ENCODE results near the gene TFDP2.
"Not testable (repeated sequence)": the region's sequence is repeated elsewhere in the genome, so short reads cannot be mapped to it uniquely, and the experiment has no call there.

TFDP2 gene

DNA sequence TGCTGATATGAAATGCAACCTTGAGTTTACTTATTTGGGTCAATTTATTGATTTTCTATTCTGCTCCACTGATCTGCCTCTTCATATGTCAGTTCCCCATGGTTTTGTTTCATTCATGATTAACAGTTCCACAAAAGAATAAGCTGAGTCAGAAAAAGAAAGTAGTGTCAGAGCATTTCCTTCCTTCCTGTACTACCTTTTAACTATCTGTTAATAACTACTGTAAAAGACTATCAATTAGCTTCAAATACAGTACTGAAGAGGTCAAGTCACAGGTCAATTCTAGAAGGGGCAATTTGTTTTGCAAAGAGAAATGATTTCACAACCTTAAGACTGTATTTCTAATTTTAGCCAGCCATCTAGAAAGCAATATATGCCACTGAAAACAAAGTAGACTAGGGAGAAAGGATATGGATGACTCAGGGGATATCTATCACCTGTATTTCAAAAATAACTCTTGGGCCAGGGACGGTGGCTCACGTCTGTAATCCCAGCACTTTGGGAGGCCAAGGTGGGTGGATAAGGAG lies 129.5 kb downstream of the TFDP2 start:
- DNase-seq (ENCODE audit: low spot score), result no peak

DNA sequence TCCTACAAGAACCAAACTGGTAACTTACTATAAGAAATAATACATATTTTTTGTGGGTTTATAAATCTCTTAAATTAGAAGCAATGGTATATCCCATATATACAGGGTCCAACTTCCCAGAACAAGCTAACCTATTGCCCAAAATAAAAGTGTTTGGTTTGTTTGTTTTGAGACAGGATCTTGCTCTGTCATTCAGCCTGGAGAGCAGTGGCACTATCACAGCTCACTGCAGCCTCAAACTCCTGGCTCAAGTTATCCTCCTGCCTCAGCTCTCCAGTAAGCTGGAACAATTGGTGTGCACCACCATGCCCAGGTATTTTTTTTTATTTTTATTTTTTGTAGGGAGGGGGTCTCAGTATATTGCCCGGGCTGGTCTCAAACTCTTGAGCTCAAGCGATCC lies 135.4 kb downstream of the TFDP2 start:
- no peak for DNase-seq (ENCODE audit: low spot score)

DNA sequence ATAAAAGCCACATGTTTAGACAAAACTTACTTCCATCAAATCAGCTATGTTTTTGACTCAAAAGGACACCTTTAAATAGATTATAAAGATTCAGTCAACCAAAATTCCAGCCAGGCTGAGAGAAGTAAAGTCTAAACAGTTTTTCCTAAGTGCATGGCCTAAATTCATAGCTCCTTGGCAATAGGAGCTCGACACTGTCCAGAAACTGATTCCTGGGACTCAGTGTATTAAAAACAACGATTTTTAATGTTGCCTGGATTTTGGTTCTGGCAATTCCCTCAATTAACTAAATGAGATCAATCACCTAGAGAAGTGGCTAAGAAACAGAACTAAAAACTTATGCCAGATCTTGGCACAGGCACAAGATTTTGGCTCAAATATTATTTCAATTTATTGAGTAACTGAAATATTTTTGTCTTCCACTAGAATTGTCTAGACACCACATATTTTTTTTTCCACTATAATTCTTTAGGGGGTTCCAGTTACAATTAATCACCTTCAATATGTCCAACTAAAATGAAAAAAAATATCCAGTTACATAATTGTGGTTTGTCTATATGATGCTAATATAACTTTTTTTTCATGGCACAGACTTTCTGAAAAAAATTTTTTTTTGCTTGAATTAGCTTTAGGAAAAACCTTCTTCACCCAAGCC lies 135.9 kb downstream of the TFDP2 start:
- DNase-seq (ENCODE audit: low spot score), result no peak

DNA sequence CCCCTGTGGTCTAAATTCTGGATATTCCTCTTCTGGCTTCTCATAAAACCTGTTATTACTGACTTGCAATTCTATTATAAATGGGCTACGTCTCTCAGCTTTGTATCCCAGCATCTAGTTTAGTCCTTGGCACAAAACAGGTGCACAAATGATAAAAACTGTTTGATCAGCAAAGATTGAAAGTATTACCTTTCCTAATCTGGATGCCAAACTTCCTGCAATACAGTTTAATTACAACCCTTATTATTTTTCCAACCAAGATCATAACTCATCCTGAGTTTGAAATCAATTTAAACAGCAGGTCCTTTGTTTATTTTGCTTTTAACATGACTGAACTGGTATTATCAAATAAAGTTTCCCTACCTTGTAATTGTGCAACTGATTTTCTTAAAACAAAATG lies 140.3 kb downstream of the TFDP2 start:
- DNase-seq (ENCODE audit: low spot score), result no peak

DNA sequence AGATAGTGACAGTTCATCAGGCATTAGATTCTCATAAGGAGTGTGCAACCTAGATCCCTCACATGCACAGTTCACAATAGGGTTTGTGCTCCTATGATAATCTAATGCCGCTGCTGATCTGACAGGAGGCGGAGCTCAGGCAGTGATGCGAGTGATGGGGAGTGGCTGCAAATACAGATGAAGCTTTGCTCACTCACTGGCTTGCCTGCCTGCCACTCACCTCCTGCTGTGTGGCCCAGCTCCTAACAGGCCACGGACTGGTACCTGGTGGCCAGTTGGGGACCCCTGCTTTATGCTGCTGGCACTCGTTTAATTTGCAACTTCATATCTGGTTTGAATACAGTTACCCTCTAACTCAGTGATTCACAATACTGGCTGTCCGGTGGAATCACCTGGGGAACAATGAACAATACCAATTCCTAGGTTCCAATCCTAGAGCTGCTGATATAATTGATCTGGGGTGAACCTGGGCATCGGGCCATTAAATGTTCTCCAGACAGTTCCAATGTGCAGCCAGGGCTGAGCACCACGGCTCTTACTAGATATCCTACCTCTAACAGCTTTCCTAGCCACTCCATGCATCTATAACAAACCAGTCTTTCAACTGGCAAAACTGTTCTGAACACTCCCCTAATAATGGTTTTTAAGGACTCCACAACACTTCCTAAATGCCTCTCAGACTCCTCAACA lies 141.5 kb downstream of the TFDP2 start:
- no peak for DNase-seq (ENCODE audit: low spot score)

DNA sequence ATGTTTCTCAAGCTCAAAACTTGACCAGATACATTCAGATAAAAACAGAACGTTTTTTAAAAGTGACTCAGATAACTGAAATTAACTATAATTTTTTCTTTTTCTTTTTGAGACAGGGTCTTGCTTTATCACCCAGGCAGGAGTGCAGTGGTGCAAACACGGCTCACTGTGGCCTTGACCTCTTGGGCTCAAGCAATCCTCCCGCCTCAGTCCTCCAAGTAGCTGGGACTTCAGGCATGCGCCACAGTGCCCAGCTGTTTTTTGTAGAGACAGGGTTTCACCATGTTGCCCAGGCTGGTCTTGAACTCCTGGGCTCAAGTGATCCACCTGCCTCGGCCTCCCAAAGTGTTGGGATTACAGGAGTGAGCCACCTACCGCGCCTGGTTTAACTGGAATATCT lies 144.4 kb downstream of the TFDP2 start:
- not testable (repeated sequence) for DNase-seq (ENCODE audit: low spot score)

DNA sequence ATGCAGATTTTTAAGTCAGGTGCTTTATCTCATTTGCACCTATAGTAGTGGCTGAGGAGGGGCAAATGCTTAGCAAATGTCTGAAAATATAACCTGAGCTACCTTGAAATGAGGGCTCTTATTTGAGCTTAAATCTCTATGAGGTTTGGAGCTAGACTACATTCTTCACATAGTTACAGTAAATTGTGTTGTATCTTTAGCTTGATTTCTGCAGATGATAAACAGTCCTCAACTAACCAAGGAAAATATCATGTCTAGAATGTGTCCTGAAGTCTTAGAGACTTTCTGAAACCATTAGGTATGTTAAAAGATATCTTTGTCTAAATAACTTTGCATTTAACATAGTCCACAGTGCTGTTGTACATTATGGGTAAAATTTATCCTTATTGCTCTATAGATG lies 145.3 kb downstream of the TFDP2 start:
- DNase-seq (ENCODE audit: low spot score), result no peak

DNA sequence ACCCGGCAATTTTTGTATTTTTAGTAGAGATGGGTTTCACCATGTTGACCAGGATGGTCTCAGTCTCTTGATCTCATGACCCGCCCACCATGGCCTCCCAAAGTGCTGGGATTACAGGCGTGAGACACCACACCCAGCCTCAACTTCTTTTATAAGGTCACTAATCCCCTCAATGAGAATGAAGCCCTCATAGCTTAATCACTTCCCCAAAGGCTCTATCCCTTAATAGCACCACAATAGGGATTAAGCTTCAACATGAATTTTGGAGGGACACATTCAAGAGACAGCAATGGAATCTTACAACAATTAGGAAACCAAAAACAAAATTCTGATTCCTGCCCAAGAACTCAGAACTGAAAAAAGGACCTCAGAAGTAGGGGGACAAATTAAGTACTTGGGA lies 146.1 kb downstream of the TFDP2 start:
- DNase-seq (ENCODE audit: low spot score), result no peak

DNA sequence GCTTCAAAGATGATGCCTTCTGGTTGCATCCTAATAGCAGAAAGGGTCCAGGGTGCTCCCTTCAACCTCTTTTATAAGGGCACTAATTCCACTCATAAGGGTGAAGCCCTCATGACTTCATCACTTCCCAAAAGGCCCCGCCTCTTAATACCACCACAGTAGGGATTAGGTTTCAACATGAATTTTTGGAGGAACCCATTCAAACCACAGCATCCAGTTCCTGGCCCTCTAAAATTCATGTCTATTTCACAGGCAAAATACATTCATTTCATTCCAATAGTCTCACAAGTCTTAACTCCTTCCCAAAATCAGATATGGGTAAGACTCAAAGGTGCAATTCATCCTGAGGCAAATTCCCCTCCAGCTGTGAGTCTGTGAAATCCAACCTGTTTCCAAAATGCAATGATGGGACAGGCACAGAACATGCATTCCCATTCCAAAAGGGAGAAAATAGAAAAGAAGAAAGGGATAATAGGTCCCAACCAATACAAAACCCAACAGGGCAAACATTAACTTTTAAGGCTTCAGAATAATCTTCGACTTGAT lies 148.9 kb downstream of the TFDP2 start:
- no peak for DNase-seq (ENCODE audit: low spot score)

DNA sequence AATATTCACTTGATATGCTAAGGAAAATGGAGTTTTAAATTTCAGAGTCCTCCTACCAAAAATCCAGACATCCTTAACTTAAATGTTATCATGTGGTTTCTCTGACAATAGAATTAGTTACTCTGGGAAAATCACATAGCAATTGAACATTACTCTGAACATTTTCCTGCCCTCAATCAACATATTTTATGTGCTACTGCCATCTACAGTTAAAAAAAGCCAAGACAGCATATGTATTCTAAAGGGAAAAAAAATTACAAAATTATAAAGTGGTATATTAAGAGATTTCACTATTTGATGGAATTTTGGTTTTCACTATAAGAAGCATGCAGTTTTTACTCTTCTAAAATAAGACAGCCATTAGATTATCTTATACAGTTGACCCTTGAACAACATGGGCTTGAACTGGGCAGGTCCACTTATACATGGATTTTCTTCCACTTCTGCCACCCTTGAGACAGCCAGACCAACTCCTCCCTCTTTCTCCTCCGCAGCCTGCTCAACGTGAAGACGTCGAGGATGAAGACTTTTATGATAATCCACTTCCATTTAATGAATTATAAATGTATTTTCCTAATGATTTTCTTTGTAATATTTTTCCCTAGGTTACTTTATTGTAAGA lies 150.6 kb downstream of the TFDP2 start:
- no peak for DNase-seq (ENCODE audit: low spot score)

DNA sequence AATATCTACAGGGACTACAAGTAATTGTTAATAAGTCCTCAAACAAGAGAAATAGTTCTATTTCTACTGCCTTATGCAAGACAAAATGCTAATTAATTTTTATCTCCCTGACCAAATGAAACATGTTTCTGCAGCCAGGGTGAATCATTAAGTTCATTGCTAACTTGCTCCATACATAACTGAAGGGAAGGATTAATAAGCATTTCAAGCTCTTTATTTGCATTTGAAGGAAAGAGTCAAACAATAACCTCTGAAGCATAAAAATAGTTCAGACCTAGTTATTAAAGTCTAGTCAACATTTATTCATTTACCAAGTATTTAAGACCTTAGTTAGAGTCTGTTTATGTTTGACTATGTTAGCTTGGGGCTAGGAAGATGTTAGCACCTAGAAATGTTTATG lies 152.9 kb downstream of the TFDP2 start:
- no peak for DNase-seq (ENCODE audit: low spot score)

DNA sequence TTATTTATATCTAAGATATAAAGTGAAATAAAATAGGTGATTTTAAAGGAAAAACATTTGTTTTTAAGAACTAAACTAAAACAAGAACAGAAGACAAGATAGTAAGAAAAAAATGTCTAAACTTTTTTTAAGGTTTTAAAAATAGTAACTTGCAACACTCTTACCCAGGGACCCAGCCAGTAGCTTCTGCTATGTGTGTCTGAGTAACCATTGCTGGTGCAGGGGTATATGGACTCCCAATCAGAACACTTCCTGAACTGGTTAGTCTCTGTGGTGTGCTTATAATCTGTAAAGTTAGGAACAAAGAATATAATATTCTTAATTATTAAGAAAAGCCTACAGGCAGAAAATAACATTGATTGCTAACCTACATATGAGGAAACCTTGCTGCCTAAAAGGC lies 154.5 kb downstream of the TFDP2 start:
- DNase-seq (ENCODE audit: low spot score), result no peak

DNA sequence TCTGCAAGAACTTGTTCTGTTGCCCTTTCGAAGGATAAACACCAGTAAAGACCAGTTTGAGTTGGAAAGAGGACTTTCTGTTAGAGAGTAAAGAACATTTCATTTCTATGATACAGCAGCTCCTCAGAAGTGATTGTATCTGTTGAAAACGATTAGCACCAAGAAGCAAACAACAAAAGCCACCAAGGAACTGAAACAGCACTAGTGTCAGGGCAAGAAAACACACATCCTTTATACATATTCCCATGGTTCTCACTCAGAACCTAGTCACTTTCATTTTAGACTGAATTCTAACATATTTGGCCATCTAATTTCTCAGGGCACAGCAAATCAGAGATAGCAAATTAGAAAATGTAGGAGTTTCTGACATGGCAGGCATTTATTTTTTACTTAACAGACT lies 156.8 kb downstream of the TFDP2 start:
- no peak for DNase-seq (ENCODE audit: low spot score)

DNA sequence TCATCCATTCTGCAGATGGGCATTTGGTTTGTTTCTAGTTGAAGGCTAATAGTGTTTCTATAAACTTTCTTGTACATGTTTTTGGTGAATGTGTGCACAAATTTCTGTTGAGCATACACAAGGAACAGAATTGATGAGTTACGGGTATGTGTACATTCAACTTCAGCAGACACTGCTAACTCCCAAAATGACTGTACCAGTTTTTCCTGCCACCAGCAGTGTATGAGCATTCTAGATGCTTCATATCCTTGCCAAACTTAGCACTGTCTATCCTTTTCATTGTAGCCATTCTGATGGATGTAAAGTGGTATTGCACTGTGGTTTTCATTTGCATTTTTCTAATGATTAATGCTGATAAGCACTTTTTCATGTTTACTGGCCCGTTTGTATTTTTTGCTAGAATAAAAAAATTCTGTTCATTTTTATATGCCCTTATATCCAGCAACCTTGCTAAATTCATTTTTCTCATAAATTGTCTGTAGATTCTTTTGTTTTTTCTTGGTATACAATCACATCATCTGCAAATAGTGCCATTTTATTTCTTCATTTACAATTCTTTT lies 162.7 kb downstream of the TFDP2 start:
- no peak for DNase-seq (ENCODE audit: low spot score)

DNA sequence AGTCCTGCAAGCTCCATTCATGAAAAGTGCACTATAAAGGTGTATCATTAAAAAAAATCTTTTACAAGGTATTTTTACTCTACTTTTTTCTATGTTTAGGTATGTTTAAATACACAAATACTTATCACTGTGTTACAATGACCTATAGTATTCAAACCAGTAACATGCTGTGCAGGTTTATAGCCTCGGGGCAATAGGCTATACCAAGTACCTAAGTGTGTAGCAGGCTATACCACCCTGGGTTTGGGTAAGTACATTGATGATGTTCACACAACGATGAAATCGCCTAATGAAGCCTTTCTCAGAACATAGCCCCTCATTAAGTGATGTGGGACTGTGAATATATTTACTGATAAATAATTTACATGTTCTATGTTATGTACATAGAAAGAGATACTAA lies 168.3 kb downstream of the TFDP2 start:
- no peak for DNase-seq (ENCODE audit: low spot score)

DNA sequence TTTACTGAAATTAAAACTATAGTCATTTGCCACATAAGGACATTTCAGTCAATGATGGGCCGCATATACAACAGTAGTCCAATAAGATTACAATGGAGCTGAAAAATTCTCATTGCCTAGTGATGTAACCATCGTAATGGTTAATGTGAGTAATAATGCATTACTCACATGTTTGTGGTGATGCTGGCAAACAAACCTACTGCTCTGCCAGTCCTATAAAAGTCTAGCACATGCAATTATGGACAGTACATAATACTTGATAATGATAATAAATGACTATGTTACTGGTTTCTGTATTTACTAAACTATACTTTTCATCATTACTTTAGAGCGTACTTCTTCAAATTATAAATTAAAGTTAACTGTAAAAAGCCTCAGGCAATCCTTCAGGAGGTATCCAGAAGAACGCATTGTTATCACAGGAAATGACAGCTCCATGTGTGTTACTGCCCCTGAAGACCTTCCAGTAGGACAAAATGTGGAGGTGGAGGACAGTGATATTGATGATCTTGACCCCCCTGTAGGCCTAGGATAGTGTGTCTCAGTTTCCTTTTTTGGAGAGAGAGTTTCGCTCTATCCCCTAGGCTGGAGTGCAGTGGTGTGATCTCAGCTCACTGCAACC lies 170.2 kb downstream of the TFDP2 start:
- peak; percentile 56 for DNase-seq (ENCODE audit: low spot score)

DNA sequence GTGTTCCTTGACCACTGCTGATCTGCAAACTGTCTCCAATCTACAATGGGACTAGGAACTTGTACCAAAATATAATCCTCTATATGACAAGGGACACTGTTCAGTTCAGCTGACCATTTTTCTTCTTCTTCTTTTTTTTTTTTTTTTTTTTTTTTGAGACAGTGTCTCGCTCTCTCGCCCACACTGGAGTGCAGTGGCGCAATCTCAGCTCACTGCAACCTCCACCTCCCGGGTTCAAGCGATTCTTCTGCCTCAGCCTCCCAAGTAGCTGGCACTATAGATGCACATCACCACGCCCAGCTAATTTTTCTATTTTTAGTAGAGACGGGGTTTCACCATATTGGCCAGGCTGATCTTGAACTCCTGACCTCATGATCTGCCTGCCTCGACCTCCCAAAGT lies 174.6 kb downstream of the TFDP2 start:
- DNase-seq (ENCODE audit: low spot score), result not testable (repeated sequence)

DNA sequence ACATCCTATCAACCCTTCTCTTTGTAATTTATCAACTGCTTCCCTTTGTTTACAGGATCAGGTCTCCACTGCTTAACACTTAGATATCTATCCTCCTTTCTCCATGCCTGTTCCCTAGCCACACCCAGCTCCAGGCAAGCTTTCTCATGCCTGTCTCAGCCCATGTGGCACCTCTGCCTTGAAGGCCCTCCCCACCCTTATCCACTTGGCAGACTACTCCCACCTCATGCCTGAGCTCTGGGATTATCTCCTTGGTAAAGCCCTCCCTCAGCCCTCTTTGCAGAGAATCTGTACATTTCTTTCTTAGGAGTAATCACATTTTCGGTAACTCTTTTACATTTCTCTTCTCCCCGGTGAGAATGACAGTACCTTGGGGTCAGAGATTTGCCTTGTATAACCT lies 176.9 kb downstream of the TFDP2 start:
- DNase-seq (ENCODE audit: low spot score), result no peak

DNA sequence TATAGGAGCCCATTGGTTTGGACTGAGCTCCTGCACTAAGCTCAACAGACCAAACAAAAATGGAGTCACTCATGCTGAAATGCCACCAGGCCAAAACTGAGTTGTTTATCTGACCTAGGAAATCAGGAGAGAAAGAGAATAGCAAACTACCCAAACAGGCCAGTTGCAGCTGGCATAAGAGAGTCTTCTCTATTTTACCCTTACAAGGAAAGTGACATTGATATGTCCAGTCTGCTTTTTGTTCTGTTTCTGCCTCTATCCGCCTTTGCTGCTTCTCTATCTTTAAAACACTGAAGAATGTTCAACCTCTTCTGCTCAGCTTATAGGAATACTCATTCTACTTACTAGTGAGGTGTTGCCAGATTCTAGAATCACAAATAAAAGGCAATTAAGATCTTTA lies 177.8 kb downstream of the TFDP2 start:
- no peak for DNase-seq (ENCODE audit: low spot score)

DNA sequence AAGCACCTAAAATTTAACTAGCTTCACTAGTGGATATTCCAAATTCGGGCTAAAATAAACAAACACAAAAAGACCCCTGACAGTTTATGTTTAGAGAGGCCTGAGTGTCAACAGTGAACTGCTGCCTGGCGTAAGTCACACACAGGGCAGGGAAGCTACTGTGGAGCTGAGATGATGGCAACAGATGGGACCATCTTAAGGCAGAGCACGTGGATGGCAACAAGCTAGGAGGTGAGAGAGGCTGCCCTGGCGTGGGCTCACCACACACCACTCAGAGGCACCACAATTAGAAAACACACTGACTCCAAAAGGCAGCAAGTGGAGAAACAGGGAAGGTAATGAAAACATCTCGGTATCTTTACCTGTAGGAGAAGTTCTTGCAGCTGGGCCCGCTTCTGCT lies 179.6 kb downstream of the TFDP2 start:
- no peak for DNase-seq (ENCODE audit: low spot score)

DNA sequence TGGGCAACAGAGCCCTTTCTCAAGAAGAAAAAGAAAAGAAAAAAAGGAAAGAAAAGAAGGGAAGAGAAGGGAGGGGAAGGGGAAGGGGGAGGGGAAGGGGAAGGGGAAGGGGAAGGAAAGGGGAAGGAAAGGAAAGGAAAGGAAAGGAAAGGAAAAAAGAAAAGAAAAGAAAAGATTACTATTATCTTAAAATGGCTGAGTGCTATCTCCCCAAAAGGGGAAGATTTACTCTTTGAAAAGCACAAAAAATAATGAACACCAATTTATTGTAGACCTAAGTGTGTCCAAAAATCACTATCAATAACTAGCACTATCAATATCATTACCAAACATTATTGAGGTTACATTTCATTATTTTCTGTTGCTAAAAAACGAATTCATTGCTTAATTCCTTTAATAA lies 183.9 kb downstream of the TFDP2 start:
- no peak for DNase-seq (ENCODE audit: low spot score)

DNA sequence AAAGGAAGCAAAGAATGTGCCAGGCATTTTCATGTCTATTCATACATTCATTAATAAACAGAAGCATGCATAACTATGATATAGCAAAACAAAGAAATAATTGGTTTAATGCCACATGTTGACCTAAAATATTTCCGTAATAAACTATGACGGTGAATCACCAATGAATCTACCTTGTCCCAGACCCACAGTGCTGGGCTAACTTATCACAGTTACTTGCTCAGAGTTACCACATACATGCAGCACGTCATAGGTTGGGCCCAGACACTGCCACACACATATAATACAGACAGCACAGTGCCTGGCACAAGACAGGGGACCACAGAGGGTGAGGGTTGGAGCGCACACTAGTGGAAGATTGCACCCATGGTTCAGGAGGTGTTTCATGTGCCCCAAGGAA lies 186.0 kb downstream of the TFDP2 start:
- DNase-seq (ENCODE audit: low spot score), result no peak

Data from LoVo (cell line).